ENCODE results near the gene MACROD2. TPM values are rescaled to one million over a fixed set of nuclear protein-coding genes. Genes with fewer than 3 reads are reported as not detected.

Gene MACROD2
- total RNA-seq, 1 donor, result 0.81 TPM

DNA sequence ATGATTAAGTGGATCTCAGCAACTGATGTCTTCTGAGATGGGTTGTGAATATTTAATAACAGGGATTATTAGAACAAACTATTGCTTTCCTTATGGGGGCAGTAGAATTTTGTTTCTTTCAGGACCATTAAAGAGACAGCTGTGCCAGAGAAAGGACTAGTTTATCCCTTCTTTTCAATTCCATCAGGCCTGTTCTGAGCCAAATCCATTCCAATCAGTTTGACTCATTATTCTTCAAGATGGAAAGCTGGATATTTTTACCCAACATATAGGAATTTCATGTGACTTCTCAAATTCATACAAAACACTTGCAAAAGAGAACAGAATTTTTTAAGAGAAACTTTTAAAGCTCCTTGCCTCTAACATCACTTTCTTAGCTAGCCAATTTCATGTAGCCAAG, 1064.1 kb downstream of the MACROD2 start:
- no peak for DNase-seq (ENCODE audit: low read depth in 2 of 3, low spot score in 2 of 3)

DNA sequence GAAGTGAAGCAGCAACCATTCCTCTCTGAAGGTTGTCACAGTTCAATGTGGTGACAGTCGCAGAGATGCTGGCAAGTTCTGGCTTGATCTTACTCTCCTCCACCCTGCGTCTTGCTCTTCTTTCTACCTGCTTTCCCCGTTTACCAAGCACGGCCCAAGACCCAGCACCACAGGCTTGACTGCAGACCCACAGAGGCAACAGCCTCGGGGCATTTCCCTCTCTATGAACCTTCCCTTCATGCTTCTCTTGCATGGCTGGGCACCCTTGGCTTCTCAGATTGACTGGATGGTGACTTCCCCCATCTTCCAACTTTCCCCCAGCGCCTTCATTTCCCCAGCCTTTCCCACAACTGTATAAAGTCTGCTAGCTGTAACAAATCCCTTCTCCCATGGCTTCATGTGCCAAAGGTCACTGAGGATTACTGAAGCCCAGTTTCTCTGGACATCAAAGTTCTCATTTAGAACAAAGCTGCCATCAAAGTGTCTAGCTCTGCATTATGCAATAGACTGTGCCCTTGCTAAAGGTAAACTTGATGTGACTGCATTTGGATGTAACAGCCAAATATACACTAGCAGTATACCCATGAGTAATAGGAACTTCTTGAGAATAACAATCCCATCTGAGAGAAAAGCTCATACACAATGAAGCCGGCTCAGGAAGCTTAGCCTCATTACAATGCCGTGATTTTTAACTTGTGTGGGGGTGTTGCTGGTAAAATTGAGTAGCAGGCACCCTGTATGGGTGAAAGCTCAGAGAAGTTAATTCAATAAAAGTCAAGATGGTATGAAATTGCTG, 1065.1 kb downstream of the MACROD2 start:
- no peak for DNase-seq (ENCODE audit: low read depth in 2 of 3, low spot score in 2 of 3)

DNA sequence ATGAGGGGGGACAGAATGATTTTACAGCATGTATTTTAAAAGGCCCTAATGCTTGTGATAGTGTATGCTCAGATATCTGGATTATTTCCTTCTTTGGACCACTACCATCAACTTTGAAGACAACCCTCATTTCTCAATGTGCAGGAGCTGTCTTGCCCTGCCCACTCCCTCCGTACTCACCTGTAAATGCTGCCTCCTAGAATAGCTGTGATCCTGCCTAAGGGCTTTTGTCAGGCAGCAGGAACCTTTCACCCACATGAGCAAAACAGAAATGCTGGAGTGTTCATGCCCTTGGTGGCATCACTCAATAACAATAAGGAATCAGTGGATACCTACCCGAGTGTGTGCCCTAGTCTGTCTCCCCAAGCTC, 1065.7 kb downstream of the MACROD2 start:
- DNase-seq (ENCODE audit: low read depth in 2 of 3, low spot score in 2 of 3), result no peak

DNA sequence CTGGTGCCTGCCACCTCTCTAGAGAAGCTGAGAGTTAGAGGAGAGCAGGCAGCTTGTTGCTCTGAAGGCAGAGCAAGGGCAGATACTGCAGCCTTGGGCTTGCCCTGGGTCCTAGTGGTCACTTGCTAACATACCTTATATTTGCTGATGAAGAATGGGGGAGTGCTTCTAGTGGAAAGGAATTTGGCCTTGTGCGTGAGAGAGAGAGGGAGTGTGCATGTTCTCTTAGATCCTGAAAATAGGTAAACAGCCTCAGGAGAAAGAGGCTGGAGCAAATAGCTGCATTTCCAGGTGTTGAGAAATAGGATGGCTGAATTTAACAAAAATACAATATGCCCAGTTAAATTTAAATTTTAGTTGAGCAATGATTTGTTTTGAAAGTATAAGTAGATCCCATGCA, 1066.6 kb downstream of the MACROD2 start:
- DNase-seq (ENCODE audit: low read depth in 2 of 3, low spot score in 2 of 3), result no peak

DNA sequence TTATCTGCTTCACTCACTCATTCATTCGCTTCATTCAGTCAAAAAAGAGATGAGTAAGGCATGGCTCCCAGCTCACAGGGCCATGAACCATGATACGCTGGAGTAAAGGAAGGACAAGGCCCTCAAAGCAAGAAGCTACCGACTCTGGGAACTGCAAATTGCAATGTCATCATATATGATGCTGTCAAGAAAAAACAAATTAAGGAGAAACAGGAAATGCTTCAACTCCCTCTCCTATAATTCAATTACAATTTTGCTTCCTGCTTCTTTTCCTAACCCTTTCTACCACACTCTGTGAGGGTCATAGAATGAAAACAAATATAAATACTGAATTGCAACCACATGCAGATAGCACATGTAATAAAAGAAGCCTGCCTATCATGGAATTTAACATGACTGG, 1067.8 kb downstream of the MACROD2 start:
- DNase-seq (ENCODE audit: low read depth in 2 of 3, low spot score in 2 of 3), result no peak

DNA sequence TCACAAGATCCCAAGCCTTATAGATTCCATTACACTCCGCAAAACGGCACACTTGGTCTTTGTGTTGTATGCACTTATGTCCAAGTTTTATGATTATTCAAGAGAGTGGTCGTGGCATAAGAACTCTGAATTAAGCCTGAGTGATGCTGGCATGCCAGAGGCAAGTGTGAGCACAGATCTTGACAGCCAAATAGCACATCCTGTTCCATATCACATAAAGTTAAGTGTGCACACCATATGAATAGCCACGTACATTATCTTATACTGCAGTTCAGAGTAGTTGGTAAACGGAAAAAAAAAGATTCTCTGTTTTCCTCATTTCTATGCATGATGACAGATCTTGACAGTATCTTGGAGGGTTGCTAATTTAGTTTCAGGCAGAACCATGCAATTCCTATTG, 1069.4 kb downstream of the MACROD2 start:
- DNase-seq (ENCODE audit: low read depth in 2 of 3, low spot score in 2 of 3), result no peak

DNA sequence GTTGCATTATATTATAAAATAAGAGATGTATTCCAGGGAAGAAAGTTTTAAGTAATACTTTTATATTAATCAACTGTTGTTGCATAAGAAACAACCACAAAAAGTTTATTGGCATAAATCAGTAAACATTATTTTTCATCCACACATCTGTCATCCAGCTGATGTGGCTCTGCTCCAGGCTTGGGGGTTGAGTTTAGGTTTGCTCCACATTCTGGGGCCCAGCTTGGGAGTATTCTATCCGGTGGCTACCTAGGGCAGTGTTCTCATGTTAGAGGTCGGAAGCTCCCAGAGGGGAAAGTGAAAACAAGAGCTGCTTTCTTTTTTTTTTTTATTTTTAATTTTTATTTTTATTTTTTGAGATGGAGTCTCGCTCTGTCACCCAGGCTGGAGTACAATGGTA, 1070.5 kb downstream of the MACROD2 start:
- DNase-seq (ENCODE audit: low read depth in 2 of 3, low spot score in 2 of 3), result no peak

DNA sequence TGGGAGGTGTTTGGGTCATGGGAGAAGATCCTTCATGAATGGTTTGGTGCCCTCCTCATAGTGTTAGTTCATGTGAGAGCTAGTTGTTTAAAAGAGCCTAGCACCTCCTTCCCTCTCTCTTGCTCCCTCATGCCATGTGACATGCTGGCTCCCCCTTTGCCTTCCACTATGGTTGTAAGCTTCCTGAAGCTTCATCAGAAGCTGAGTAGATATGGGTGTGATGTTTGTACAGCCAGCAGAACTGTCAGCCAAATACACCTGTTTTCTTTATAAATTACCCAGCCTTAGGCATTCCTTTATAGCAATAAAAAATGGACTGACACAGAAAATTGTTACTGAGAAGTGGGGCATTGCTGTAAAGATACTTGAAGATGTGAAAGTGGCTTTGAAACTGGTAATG, 1073.2 kb downstream of the MACROD2 start:
- DNase-seq (ENCODE audit: low read depth in 2 of 3, low spot score in 2 of 3), result no peak

DNA sequence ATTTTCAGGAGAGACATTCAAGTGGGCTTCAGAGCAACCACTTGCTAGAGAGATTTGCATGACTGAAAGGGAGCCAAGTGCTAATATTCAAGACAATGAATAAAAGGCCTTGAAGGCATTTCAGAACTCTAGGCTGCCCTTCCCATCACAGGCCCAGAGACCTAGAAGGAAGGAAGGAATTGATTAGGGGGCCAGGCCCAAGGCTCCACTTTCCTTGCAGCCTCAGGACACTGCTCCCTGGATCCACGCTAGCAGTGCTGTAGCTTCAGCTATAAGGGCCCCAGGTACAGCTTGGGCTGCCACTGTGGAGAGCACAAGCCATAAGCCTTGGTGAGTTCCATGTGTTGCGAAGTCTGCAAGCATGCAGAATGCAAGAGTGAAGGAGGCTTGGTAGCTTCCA, 1074.0 kb downstream of the MACROD2 start:
- DNase-seq (ENCODE audit: low read depth in 2 of 3, low spot score in 2 of 3), result no peak

DNA sequence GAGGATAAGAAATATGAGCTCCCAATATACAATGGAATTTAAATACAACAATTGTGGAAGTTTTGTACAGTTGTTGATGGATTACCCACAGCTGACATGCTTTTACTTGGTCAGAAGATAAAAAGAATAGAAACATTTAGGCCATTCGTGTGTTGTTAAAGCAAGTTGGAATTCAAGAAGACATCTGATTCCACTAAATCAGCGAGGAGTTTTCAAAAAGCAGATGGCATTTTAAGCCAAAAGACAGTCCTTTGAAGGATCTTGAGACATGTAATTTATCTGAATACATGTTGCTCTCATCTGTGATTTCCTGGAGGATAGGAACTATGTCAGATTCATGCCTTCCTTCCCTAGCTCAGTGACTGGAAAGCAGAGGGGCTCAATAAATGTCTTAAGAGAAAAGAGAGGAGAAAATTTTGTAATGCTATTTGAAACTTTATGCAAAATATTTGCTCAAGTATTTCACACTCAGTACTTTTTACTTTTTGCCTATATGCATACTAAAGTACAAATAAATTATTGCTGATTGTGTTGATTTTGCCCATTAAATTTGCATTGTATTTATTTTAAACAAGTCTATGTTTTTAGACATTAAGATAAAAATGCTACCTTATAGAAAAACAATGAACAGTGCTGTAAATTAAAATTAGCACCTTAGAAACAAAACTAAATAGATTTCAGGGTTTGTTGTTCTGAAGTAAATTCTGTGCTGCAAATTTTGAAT, 1075.9 kb downstream of the MACROD2 start:
- no peak for DNase-seq (ENCODE audit: low read depth in 2 of 3, low spot score in 2 of 3)

DNA sequence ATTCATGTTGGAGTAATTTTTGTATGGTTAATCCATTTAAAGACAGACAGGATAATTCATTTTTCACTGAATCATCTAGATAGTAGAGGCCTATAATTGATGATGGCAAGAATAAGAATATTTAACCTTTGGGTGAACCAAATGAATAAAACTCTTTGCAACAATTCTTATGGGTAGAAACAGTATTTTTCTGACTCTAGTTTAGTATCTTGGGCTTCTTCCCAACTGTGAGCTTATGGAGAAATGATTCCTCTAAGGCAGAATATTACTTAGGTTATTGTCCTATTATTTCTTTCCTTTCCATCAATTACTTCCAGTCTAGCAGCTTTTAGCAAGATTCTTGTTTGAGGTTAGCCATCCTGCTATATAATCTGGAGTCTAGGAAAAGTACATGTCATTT, 1077.0 kb downstream of the MACROD2 start:
- no peak for DNase-seq (ENCODE audit: low read depth in 2 of 3, low spot score in 2 of 3)

DNA sequence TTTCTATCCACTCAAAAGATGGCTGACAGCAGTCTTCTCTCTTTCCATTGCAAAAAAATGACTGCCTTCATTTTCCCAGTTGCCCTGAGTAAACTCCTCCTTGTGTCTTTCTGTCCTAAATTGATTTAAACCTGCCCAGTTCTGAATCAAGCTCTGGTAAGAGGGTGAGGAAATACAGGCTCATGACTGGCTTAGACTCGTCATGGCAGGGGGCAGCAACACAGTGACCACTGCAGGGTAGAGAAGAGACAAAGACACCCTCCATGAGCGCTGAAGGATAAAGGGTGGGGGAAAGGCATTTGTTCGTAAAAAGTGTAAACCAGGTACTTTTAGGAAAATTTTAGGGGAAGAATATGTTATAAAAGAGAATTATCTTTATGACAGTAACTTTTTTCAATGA, 1080.3 kb downstream of the MACROD2 start:
- no peak for DNase-seq (ENCODE audit: low read depth in 2 of 3, low spot score in 2 of 3)

DNA sequence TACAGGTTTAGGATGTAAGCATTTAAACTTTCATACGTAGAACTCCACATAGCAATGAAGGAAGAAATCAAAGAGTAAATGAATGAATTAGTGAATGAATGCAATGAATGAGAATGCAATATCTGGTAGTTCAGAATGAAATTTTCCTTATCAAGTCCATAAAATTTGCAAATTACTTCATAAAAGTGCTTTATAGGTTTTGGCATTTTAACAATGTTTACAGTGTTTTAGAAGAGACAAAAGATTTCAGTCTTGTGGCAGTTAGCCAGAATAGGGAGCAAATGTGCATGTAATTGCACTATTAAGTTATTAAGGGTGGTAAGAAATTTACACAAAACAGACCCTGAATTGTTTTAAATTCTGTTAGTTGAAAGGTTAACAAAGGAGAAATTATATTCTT, 1081.5 kb downstream of the MACROD2 start:
- no peak for DNase-seq (ENCODE audit: low read depth in 2 of 3, low spot score in 2 of 3)

DNA sequence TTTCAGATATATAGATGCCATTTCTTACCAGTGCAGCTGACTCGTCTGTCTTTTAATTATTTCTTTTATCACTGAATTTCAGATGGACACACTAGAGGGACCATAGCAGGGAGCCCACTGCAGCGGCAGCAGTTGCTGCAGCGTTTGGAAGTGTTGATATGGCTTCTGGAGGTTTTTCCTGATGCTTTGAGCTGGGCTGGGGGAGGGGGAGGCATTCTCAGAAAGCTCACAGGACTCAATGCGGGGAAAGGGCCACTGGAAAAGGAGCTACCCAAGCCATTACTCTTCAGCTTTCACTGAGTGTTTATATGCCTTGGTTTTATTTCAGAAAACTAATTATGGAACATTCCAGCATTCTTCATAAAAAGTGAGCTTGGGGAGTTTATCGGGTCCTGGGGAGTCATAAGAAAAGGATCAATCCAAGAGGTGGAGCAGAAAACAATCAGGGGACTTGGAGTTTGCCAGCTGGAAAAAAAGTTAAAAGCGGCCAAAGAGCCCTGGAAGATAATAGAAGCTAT, 1082.5 kb downstream of the MACROD2 start:
- DNase-seq (ENCODE audit: low read depth in 2 of 3, low spot score in 2 of 3), result no peak

DNA sequence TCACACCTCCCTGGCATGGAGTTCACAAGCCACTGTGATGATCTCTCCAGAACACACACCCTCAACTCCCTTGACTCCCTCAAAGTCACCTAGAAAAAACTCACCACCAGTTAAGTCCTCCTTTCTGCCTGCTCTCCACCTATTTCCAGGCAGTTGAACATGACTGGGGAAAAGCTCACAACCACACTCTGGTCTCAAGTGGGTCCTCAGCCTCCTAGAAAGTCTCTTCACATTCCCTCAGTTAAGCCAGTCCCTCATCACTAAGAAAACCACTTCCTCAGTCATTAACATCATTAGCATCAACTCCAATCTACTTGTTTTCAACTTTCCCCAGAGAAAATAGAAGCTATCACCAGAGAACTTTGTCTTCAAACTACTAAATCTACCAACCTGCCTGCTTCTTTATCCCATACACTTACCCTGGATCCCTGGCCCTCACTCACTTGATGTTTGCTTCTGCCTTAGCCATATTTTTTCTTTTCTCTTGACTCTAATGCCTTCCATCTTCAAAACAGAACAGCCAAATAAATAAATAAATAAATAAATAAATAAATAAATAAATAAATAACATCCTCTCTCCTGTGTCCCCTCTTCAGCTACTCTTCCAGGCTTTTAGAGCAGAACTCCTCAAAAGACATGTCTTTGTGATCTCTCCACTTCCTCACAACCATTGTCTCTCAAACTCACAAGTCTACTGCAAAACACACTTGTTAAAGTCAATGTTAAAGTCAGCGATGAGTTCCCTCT, 1084.5 kb downstream of the MACROD2 start:
- DNase-seq (ENCODE audit: low read depth in 2 of 3, low spot score in 2 of 3), result no peak

DNA sequence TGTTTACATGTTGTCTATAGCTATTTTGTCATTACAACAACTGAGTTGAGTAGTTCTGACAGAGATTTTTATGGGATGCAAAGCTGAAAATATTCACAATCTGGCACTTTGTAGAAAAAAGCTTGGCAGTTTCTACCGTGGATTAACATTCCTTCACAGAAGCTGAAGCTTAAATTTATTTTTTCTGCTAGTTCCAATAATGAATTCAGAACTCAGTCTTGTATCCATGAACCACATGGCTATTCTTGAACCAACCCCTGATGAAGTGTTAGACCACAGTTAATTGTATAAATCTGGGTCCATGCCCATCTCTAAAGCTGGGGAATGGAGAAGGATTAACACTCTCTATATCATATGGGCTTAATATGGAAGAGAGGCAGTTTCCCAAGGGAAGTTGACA, 1085.9 kb downstream of the MACROD2 start:
- no peak for DNase-seq (ENCODE audit: low read depth in 2 of 3, low spot score in 2 of 3)

DNA sequence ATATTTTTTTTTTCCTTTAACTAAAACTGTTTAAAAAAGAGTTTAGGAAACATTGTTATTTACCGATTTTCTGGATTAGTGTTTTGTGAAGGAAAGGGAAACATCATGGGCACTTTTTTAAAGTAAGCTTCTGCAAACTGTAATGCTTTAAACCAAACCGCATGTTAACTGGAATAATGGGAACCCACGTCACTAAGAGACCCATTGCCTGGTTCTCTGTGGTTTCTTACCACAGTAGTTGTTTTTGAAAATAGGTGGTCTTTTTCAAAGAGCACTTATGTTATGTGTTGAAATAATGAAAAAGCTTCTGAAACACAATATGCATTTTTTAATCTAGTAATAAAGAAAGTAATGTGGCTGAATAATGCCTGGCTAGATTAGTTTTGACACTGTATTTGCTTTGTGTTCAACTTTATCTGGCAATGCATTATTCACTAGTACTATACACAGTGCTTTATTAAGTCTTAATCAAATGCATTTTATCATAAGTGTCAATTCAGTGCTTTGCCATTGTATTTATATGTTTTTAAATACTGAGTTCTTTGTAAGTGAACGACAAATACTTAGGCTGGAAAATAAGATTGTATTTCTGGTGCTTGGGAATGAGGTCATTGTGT, 1096.2 kb downstream of the MACROD2 start:
- DNase-seq (ENCODE audit: low read depth in 2 of 3, low spot score in 2 of 3), result no peak

DNA sequence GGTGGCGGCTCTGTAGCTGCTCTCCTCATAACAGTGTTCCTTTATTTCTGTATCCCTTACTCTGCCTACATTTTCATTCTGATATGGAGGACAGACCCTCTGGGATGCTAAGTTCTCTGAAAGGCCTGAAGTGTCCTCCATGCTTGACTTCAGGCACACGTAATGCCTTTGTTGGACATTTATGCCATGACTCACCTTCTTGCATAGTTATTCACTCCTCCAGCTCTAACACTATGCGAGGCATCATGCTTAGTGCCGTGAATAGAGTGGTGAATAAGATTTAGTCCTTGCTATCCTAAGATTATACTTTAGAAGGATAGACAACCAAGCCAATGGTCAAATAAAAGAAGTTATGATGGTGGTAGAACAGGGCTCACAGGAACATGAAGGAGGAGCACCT, 1103.0 kb downstream of the MACROD2 start:
- DNase-seq (ENCODE audit: low read depth in 2 of 3, low spot score in 2 of 3), result no peak

DNA sequence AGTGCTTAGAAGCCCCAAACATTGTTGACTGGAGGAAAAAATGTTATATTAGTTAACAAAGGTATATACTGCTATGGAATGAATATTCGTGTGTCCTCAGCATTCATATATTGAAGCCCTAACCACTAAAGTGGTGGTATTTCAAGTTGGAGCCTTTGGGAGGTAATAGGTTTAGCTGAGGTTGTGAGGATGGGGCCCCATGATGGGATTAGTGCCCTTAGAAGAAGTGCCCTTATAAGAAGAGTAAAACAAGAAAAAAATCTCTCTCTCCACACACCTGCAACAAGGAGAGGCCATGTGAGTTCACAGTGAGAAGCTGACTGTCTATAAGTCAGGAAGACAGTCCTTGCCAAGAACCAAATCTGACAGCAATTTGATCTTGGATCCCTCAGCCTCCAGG, 1103.8 kb downstream of the MACROD2 start:
- no peak for DNase-seq (ENCODE audit: low read depth in 2 of 3, low spot score in 2 of 3)

DNA sequence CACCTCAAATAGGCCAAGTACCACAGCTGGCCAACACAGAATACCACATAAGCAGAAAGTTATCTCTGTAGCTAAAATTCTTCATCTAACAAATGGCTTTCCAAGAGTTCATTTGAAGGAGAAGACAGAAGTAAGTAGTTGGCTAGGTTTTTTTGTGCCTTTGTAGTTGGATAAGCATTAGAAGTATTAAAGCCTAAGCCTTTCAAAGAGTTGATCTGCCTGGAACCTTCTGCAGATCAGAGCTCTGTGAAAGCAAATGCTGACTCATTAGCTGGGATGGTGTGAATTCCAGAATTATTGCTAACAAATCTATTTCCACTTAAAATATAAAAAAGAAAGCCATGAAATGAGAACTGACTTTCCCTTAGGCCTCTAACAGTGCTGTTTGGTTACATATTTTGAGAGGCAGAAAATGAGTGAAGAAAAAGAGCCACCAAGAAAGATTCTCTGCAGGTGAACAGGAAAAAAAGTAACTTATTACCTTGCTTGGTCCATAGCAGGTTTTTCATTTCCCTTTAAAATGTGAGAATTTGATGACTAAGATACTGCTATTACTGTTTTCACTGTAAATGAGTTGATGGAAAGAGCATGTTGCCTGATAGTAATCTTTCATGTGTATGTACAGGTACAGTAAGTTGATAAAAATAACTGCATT, 1105.3 kb downstream of the MACROD2 start:
- DNase-seq (ENCODE audit: low read depth in 2 of 3, low spot score in 2 of 3), result no peak

DNA sequence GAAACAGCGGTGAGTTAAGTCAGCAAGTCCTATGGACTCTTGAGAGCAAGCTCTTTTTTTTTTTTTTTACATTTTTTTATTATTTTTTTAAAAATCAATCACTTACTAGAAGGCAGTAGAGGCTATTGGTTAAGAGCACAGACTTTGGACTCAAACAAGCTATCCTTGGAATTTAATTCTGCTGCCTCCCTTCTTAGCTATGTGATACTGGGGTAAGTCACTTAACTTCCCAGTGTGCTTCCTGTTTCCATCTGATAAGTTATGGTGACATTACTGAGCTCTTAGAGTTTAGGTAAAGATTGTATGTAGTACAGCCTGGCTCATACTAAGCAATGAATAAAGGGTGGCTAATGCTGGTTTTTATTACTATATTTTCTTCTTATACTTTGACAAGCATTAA, 1112.6 kb downstream of the MACROD2 start:
- no peak for DNase-seq (ENCODE audit: low read depth in 2 of 3, low spot score in 2 of 3)

Measured in hematopoietic multipotent progenitor cell (in vitro differentiated cells).